GM21529 (cell line): ENCODE data around the gene EMILIN3.

ENCODE experiments used
- ATAC-seq: cut with Tn5 transposase; IDR thresholded peaks from one replicate; pipeline ENCODE4 v1.9.1; 2021; ENCODE audit not compliant: unreplicated experiment

The EMILIN3 gene

GRCh38 chr20:41349943-41350342 lies 16.7 kb downstream of the EMILIN3 start:
- no peak for ATAC-seq

DNA sequence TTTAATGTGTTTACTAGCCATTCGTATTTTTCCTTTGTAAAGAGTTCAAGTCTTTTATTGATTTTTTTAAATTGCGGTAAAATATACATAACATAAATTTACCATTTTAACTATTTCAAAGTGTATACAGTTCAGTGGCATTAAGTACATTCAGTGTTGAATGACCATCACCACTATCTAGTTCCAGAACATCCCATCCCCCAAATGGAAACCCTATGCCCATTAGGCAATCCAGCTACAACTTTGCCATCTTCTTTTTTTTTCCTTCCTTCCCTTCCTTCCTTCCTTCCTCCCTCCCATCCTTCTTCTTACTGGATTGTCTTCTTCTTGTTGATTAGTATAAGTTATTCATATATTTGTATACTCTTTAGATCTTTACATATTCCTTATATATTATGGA lies 17.4 kb downstream of the EMILIN3 start:
- no peak for ATAC-seq

DNA sequence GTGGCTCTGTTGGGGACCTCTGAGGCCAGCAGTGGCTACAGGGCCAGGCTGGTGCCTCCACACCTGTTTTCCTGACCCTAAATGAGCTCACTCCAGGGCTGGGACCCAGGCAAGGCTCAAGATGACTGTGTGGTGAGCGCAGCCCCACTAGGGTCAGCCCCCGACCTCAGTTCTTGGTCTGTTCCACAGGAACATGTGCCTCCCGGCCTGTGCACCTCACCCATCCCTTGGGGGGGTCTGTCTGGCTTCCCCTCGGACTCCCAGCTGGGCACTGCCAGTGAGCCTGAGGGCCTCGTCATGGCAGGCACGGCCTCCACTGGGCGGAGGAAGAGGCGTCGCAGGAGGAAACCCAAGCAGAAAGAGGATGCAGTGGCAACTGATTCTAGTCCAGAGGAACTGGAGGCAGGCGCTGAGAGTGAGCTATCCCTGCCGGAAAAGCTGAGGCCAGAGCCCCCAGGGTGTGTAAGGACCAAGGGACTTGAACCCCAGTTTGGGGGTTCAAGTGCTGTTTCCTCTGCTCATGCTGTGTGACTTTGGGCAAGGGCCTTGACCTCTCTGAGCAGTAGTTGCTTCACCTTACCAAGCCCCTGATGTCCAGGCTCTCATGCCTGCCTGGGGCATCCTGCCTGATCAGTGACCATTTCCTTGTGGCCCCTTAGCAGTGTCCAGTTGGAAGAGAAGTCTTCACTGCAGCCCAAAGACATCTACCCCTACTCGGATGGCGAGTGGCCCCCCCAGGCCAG lies 18.0 kb downstream of the EMILIN3 start:
- ATAC-seq, result no peak

DNA sequence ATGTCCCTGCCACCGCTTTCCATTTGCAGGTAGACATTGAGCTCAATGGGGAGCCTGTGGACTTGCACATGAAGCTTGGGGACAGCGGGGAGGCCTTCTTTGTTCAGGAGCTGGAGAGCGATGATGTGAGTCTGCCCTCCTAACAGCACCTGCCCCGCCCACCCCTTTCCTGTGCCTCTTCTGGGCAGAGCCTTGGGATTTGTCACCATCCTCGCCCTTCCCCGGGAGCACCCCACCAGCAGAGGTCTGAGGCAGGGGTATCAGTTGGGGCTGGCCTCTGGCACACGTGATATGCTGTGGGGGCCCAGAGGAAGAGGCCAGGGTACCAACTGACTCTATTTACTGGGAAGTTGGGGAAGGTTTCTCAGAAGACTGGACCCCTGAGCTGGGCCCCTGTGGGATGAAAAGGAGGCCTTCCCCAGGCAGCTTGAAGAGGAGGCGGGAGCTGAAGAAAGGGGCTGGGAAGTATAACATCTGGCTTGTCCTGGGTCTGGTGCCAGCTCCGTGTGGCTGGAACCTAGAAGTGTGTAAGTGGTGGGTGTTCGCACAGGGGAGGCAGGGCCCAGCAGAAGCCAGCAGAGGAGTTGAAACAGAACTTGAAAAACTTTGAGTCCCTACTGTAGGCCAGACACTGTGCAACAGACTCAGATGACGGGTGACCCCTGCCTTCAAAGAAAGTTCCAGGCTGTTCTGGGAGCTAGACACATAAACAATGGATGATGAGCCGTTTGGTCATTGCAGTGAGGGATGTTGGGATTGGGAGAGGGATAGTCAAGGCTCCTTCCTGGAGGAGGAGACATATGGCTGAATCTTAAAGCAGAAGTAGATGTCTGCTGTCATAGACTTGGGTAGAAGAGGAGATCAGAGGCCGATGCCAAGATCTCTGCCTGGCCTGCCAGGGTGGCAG lies 18.8 kb downstream of the EMILIN3 start:
- no peak for ATAC-seq

- ATAC-seq, result no peak
Measured at GRCh38 chr20:41345729-41346067, 20.9 kb downstream of the EMILIN3 start.

DNA sequence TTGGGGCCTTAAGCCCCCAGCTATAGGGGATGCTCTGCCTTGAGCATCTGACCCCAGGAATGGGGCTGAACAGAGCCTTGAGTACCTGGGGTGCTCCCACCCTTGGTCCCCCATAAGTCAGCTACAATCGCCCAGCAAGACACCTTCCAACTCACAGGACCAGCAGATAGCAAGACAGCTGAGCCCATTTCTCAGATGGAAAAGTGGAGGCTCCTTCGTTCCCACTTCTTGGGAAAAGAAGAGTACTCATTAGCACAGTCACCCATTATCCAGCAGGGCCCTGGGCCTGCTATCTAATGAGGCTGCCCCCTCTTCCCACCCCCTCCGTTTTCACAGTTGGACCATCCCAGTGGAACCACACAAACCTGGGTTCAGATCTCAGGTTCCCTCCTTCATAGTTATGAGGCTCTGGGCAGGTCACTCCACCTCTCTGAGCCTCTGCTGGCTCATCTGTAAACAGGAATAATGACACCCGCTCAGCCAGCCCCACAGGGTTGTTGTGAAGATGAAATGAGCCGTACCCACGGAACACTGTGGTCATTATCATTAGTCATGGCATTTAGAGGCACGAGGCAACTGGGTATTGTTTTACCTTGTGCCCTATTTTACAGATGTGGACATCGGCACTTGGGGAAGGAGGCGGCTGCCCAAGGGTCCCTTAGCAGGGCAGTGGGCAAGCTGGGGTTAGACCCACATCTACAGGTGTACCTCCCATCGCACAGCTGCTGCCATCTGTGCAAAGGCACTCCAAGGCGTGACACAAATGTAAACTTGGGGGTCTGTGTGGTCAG lies 21.5 kb downstream of the EMILIN3 start:
- no peak for ATAC-seq

GRCh38 chr20:41344477-41344876 lies 22.1 kb downstream of the EMILIN3 start:
- no peak for ATAC-seq

- no peak for ATAC-seq
Measured at GRCh38 chr20:41342474-41343464, 23.8 kb downstream of the EMILIN3 start.

DNA sequence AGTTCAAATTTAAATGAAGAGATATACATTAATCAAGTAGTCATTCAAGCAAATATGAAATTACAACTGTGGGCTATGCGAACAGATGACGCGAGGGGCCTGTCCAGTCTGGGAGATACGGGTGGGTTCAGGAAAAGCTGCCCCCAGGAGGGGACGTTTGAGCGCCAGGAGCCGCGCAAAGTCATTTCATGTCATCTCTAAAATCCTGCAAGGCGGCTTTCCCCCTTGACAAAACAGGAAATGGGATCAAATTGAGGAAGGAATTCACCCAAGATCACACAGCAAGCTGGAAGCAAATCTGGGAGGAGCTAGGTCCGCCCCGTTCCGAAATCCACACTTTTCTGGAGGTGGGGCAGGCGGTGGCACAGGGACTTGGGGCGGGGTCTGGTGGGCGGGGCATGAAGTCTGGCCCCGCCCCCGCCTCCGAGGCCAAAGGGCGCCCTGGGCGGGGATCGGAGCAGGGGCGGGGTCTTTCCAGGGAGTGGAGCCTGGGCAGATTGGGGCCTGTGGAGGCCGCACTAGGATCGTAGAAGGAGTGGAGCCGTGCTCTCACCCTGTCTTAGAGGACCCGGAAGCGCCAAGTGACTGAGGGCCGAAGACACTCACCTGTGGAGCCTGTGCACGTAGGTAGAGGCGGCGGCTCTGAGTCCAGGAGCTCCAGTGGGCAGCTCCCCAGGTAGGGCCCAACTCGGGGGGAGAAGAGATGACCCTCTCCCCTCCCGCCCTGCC lies 26.1 kb downstream of the EMILIN3 start, which contains the start of gene LPIN3:
LPIN3 (plus strand) TSS at position 495 of the 729 bp plus-strand sequence. CDS start 4,983 bp downstream, outside the sequence.
- no peak for ATAC-seq

DNA sequence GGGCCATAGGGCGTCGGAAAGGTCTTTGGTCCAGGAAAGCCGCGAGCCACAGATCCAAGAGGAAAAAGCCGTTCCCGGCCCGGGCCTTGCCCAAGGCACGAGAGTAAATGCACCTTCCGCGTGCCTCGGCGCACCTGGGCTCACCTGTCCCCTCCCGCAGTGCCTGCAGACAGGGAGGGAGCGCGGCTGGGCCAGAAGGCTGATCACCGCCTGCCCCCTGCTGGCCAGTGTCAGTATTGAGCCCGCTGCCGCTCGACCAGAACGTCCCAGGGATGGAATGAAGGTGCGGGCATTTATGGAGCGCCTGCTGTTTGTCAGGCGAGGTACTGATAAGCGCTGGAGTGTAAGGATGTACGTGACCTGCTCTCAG lies 26.7 kb downstream of the EMILIN3 start:
- ATAC-seq, result no peak

DNA sequence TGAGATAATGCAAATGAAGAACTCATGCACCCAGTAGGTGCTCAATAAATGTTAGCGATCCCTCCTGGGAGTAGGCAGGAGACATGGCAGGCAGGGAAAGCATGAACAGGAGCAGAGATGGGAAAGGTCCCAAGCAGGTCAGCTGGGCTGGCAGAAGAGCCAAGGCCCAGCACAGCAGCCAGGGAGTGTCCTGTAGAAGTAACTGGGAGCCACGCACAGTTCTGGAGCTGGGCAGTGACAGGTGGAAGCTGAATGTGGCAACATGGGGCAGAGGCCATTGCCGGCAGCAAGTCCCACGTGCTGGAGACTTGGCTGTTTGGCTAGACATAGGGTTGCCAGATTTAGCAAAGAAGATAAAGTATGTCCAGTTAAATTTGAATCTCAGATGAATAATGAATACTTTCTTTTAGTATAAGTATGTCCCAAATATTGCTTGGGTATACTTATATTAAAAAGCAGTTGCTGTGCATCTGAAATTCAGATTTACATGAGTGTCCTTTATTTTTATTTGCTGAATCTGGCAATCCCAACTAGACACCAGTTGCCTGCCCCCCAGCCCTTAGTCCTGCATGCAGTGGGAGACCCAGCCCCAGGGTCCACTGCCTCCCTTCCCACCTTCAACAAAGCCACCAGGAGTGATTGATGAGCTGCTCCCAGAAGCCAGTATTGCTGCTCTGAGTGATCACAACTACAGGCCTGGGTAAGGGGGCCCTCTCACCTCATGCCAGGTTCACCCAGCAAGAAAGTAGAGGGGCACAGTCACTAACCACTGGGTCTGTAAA lies 29.7 kb downstream of the EMILIN3 start:
- no peak for ATAC-seq

DNA sequence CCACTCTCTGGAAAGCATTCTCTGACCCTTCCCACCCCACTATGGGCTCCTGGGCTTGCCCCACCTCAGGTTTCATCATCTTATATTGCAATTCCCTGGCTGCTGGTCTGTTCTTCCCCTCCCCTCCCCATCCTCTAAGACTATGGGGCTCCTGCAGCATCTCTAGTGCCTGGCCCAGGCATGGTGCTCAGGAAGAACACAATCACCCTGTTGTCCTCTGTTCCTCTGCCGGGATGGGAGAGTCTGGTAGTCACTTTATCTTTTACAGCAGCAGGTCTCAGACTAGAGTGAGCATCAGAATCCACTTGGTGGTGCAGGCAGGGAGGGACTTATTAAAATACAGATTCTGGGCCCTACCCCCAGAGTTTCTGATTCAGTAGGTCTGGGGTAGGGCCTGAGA lies 31.0 kb downstream of the EMILIN3 start:
- no peak for ATAC-seq

GRCh38 chr20:41334443-41335421 lies 31.9 kb downstream of the EMILIN3 start:
- no peak for ATAC-seq

DNA sequence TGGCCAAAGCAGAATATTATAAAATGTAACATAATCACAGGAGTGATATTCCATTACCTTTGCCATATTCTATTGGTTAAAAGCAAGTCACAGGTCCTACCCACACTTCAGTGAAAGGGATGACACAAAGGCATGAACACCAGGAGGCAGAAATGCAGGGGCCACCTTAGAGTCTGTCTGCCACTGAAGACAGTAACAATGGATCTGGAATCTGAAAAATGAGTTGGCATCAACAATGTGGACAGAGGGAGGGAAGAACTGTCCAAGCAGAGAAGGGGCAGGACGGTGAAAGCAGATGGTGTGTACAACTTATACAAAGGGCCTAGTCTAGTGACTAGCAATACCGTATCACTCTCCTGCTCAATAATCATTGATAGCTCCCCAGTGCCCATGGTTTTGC lies 32.6 kb downstream of the EMILIN3 start:
- ATAC-seq, result no peak

- ATAC-seq, result no peak
Measured at GRCh38 chr20:41331731-41332130, 34.9 kb downstream of the EMILIN3 start.

- no peak for ATAC-seq
Measured at GRCh38 chr20:41330941-41331340, 35.7 kb downstream of the EMILIN3 start.

GRCh38 chr20:41330343-41330720 lies 36.3 kb downstream of the EMILIN3 start:
- no peak for ATAC-seq
